Fibroblast of the conjunctiva (primary cell): ENCODE results near the gene PHLPP1.

Experiments used
- DNase-seq: peaks from one replicate; pipeline ENCODE4 v3.0.0-alpha.2; 2010; ENCODE audit warnings: low read depth

PHLPP1 gene

GRCh38 chr18:62744076-62744968, 29.0 kb downstream of the PHLPP1 start:
- DNase-seq, result no peak

- DNase-seq, result no peak
Observed at GRCh38 chr18:62745089-62745751, 29.9 kb downstream of the PHLPP1 start.

- no peak for DNase-seq
Observed at GRCh38 chr18:62749389-62749788, 34.0 kb downstream of the PHLPP1 start.

GRCh38 chr18:62751341-62751821, 36.0 kb downstream of the PHLPP1 start:
- DNase-seq, result no peak

- DNase-seq, result no peak
Observed at GRCh38 chr18:62751977-62752376, 36.6 kb downstream of the PHLPP1 start.

GRCh38 chr18:62754026-62754425, 38.7 kb downstream of the PHLPP1 start:
- no peak for DNase-seq

- no peak for DNase-seq
Observed at GRCh38 chr18:62755454-62755853, 40.1 kb downstream of the PHLPP1 start.

- no peak for DNase-seq
Observed at GRCh38 chr18:62755946-62756345, 40.6 kb downstream of the PHLPP1 start.

- DNase-seq, result no peak
Observed at GRCh38 chr18:62757399-62758010, 42.2 kb downstream of the PHLPP1 start.

- no peak for DNase-seq
Observed at GRCh38 chr18:62758591-62758990, 43.2 kb downstream of the PHLPP1 start.

GRCh38 chr18:62759704-62760402, 44.5 kb downstream of the PHLPP1 start:
- DNase-seq, result no peak

- DNase-seq, result no peak
Observed at GRCh38 chr18:62760403-62760734, 45.0 kb downstream of the PHLPP1 start.

- DNase-seq, result no peak
Observed at GRCh38 chr18:62763101-62763521, 47.8 kb downstream of the PHLPP1 start.

GRCh38 chr18:62766266-62766665, 50.9 kb downstream of the PHLPP1 start:
- DNase-seq, result no peak

GRCh38 chr18:62767321-62767720, 52.0 kb downstream of the PHLPP1 start:
- peak; percentile 9 for DNase-seq

- DNase-seq, result no peak
Observed at GRCh38 chr18:62767836-62768557, 52.7 kb downstream of the PHLPP1 start.

GRCh38 chr18:62768558-62768943, 53.2 kb downstream of the PHLPP1 start:
- no peak for DNase-seq

GRCh38 chr18:62769216-62769615, 53.9 kb downstream of the PHLPP1 start:
- DNase-seq, result no peak

GRCh38 chr18:62771494-62772270, 56.3 kb downstream of the PHLPP1 start:
- DNase-seq, result no peak

- no peak for DNase-seq
Observed at GRCh38 chr18:62772860-62773584, 57.7 kb downstream of the PHLPP1 start.
